Body of pancreas (tissue), 4 donors: Measurements from ENCODE around the gene TRAF3.

Source experiments
- POLR2A ChIP-seq, 3 donors: fragments of 450-650 bp; IDR thresholded peaks; one replicate each; pipeline ENCODE4 v1.6.1; 2016; ENCODE audit warnings: antibody characterized with exemption in 3 of 3, mild to moderate bottlenecking in 2 of 3
- TF ChIP-seq, protein P1 (sequence below), 7 experiments: fragments of 450-650 bp in 4 of 7; fragments of 200-600 bp in 3 of 7; sonication (generic) in 3 of 7; IDR thresholded peaks; one replicate each; pipeline ENCODE4 v1.5.1; 2016 to 2019; ENCODE audit warnings: antibody characterized with exemption in 7 of 7

GRCh38 chr14:102925646-102926045, 148.4 kb downstream of the TRAF3 start:
- TF ChIP-seq, protein P1, sequence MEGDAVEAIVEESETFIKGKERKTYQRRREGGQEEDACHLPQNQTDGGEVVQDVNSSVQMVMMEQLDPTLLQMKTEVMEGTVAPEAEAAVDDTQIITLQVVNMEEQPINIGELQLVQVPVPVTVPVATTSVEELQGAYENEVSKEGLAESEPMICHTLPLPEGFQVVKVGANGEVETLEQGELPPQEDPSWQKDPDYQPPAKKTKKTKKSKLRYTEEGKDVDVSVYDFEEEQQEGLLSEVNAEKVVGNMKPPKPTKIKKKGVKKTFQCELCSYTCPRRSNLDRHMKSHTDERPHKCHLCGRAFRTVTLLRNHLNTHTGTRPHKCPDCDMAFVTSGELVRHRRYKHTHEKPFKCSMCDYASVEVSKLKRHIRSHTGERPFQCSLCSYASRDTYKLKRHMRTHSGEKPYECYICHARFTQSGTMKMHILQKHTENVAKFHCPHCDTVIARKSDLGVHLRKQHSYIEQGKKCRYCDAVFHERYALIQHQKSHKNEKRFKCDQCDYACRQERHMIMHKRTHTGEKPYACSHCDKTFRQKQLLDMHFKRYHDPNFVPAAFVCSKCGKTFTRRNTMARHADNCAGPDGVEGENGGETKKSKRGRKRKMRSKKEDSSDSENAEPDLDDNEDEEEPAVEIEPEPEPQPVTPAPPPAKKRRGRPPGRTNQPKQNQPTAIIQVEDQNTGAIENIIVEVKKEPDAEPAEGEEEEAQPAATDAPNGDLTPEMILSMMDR (IDR thresholded peaks at IDR 0.05): no peak
- no peak for TF ChIP-seq POLR2A (IDR thresholded peaks at IDR 0.05)
